BJ (cell line): Measurements from ENCODE around the gene RNF150. TPM values are rescaled to one million over a fixed set of nuclear protein-coding genes. Genes with fewer than 3 reads are reported as not detected.

Experiments used
- CTCF ChIA-PET: fragments of 350-600 bp; formaldehyde crosslinking; extraction: SDS; loops from one replicate; lab custom pipeline; 2021; ENCODE audit warnings: antibody characterized with exemption, inconsistent platforms; lab: Yijun Ruan, JAX
- POLR2A ChIA-PET: fragments of 300-600 bp; sonication (Branson Sonifier 250); formaldehyde crosslinking; extraction: SDS; loops from one replicate; lab custom pipeline; 2021; ENCODE audit warnings: antibody characterized with exemption; lab: Charles Lee
- DNase-seq: peaks from one replicate; pipeline ENCODE4 v3.0.0-alpha.2; 2011; ENCODE audit warnings: low read depth
- H3K27me3 ChIP-seq: 2 replicates; pipeline ENCODE4 v1.6.0; 2011; ENCODE audit warnings: low read length; ENCODE audit not compliant: control insufficient read depth, insufficient read depth
- H3K36me3 ChIP-seq: 2 replicates; pipeline ENCODE4 v1.5.1; 2011; ENCODE audit warnings: low read length; ENCODE audit not compliant: control insufficient read depth, insufficient read depth
- H3K4me3 ChIP-seq: 2 replicates; pipeline ENCODE4 v1.5.1; 2011; ENCODE audit warnings: low read depth, mild to moderate bottlenecking, control low read depth, low read length
- polyA plus RNA-seq: library from polyadenylated mRNA; depleted of rRNA; stranded (reverse); fragments of >200 nt; gene quantifications from 2 replicates; pipeline ENCODE4 v1.2.3, GENCODE V29; 2011
- TF ChIP-seq, protein P1 (sequence below): IDR thresholded peaks from 2 replicates; pipeline ENCODE4 v1.5.1; 2011; ENCODE audit warnings: low read depth, mild to moderate bottlenecking, control low read depth, inconsistent platforms, low read length, moderate library complexity; ENCODE audit not compliant: insufficient read depth

RNF150 gene
- polyA plus RNA-seq, 1 experiment = 47.7 TPM

GRCh38 chr4:140893939-140894338 is 239.3 kb downstream of the RNF150 start:
- no peak overlapping the region for H3K4me3 ChIP-seq
- ChIA-PET CTCF (interaction anchor here (0.8 to 2.5 kb wide), 5 partner anchors 9 to 239 kb away, joined by 3 to 13 read pairs (median 3); partner anchors contain the start of gene RNF150), POLR2A (interaction anchor here (0.6 kb wide), 2 partner anchors 16 to 239 kb away, joined by 4 to 5 read pairs; no protein-coding TSS in a partner anchor)
- DNase-seq = peak; percentile 75
- H3K27me3 ChIP-seq = no peaks in the 10 kb centered on the region
- H3K36me3 ChIP-seq = peaks cover 1% of the 10 kb centered on the region; the same call in 1 of the 2 replicates
- TF ChIP-seq, protein P1, sequence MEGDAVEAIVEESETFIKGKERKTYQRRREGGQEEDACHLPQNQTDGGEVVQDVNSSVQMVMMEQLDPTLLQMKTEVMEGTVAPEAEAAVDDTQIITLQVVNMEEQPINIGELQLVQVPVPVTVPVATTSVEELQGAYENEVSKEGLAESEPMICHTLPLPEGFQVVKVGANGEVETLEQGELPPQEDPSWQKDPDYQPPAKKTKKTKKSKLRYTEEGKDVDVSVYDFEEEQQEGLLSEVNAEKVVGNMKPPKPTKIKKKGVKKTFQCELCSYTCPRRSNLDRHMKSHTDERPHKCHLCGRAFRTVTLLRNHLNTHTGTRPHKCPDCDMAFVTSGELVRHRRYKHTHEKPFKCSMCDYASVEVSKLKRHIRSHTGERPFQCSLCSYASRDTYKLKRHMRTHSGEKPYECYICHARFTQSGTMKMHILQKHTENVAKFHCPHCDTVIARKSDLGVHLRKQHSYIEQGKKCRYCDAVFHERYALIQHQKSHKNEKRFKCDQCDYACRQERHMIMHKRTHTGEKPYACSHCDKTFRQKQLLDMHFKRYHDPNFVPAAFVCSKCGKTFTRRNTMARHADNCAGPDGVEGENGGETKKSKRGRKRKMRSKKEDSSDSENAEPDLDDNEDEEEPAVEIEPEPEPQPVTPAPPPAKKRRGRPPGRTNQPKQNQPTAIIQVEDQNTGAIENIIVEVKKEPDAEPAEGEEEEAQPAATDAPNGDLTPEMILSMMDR = no peak

GRCh38 chr4:140888054-140888453 is 245.2 kb downstream of the RNF150 start:
- CTCF ChIA-PET = interaction anchor here (0.9 to 1.2 kb wide), 3 partner anchors 43 to 246 kb away, joined by 3 to 6 read pairs (median 3); partner anchors contain the start of gene RNF150
- no peaks in the 10 kb centered on the region for H3K27me3 ChIP-seq
- TF ChIP-seq, protein P1 = no peak
- DNase-seq = no peak
- H3K36me3 ChIP-seq = peaks cover 1% of the 10 kb centered on the region; the same call in 1 of the 2 replicates
- POLR2A ChIA-PET = no interaction called here
- no peak overlapping the region for H3K4me3 ChIP-seq

GRCh38 chr4:140887467-140887866 is 245.8 kb downstream of the RNF150 start:
- no peak for DNase-seq
- Histone ChIP-seq H3K4me3 (no peak overlapping the region), H3K36me3 (peaks cover 1% of the 10 kb centered on the region; the same call in 1 of the 2 replicates), H3K27me3 (no peaks in the 10 kb centered on the region)
- TF ChIP-seq, protein P1 = no peak
- ChIA-PET POLR2A (no interaction called here), CTCF (interaction anchor here (1.2 to 1.5 kb wide), 2 partner anchors 246 to 247 kb away, joined by 3 to 7 read pairs; partner anchors contain the start of gene RNF150)

- TF ChIP-seq, protein P1 = peak; percentile 77
- ChIA-PET CTCF (interaction anchor here (0.5 to 3.1 kb wide), 25 partner anchors 9 to 1134 kb away, joined by 3 to 17 read pairs (median 3); partner anchors contain the start of gene RNF150), POLR2A (interaction anchor here (0.6 kb wide), 2 partner anchors 47 to 1352 kb away, joined by 3 read pairs; no protein-coding TSS in a partner anchor)
- H3K36me3 ChIP-seq = no peaks in the 10 kb centered on the region
- no peak overlapping the region for H3K4me3 ChIP-seq
- no peak for DNase-seq
- no peaks in the 10 kb centered on the region for H3K27me3 ChIP-seq
These were observed 248.7 kb downstream of the RNF150 start for GRCh38 chr4:140884431-140885058.

DNA sequence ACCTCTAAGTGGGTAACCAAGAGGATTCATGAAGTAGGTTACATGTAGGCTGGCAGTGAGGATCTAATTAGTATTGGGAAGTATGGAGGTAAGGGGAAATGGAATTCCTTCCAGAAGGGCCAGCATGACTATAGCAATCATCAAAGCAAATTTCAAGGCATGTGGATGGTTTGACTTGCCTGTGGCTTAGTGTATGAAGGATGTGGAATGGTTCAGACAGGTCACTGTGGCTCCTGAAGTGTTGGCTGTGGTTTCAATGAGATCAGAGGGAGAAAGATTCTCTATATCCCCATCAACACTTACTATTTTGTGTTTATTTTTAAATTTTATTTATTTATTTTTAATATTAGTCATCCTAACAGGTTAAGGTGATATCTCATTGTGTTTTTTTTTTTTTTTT is 255.5 kb downstream of the RNF150 start:
- TF ChIP-seq, protein P1 = no peak
- H3K36me3 ChIP-seq = no peaks in the 10 kb centered on the region
- H3K27me3 ChIP-seq = no peaks in the 10 kb centered on the region
- no peak overlapping the region for H3K4me3 ChIP-seq
- ChIA-PET CTCF (no interaction called here), POLR2A (no interaction called here)
- DNase-seq = no peak
